Duodenal mucosa (tissue), 2 donors: Measurements from ENCODE around the gene FAM174C.
A peak's percentile ranks its signal among the peaks of the same experiment; 100 is the strongest.

Experiments
- H3K27ac ChIP-seq: one replicate; pipeline ENCODE4 v1.7.0; 2013; ENCODE audit warnings: low read depth, low read length
- H3K27me3 ChIP-seq, 2 donors: one replicate each; pipeline ENCODE4 v1.7.0; 2013; ENCODE audit warnings: low read length in 2 of 2, control low read depth in 1 of 2; ENCODE audit not compliant: insufficient read depth in 2 of 2, control insufficient read depth in 1 of 2
- H3K36me3 ChIP-seq, 2 donors: one replicate each; pipeline ENCODE4 v1.7.0; 2013; ENCODE audit warnings: low read length in 2 of 2, control low read depth in 1 of 2; ENCODE audit not compliant: insufficient read depth in 2 of 2, control insufficient read depth in 1 of 2
- H3K4me1 ChIP-seq, 2 donors: one replicate each; pipeline ENCODE4 v1.7.0; 2013; ENCODE audit warnings: low read length in 2 of 2, control low read depth in 1 of 2; ENCODE audit not compliant: insufficient read depth in 2 of 2, control insufficient read depth in 1 of 2
- H3K4me3 ChIP-seq, 2 donors: one replicate each; pipeline ENCODE4 v1.7.0; 2013; ENCODE audit warnings: low read length in 2 of 2, low read depth in 1 of 2
- H3K9ac ChIP-seq, 2 donors: one replicate each; pipeline ENCODE4 v1.7.0; 2013; ENCODE audit warnings: low read length in 2 of 2, low read depth in 1 of 2
- H3K9me3 ChIP-seq, 2 donors: one replicate each; pipeline ENCODE4 v1.7.0; 2013; ENCODE audit warnings: low read length in 2 of 2, control low read depth in 1 of 2; ENCODE audit not compliant: control insufficient read depth in 1 of 2

FAM174C gene

GRCh38 chr19:1263188-1263587 is 12.1 kb upstream of the FAM174C start:
- no peaks in the 10 kb centered on the region for H3K36me3 ChIP-seq
- peak overlapping the region; percentile 99 for H3K27ac ChIP-seq
- H3K4me3 ChIP-seq, result peak overlapping the region in 1 of 2 donors; percentile 43
- H3K4me1 ChIP-seq, result peaks cover 63 to 71% of the 10 kb centered on the region in 2 donors
- H3K9me3 ChIP-seq, result no peaks in the 10 kb centered on the region
- H3K9ac ChIP-seq, result peak overlapping the region; percentile 12 to 96
- no peaks in the 10 kb centered on the region for H3K27me3 ChIP-seq

DNA sequence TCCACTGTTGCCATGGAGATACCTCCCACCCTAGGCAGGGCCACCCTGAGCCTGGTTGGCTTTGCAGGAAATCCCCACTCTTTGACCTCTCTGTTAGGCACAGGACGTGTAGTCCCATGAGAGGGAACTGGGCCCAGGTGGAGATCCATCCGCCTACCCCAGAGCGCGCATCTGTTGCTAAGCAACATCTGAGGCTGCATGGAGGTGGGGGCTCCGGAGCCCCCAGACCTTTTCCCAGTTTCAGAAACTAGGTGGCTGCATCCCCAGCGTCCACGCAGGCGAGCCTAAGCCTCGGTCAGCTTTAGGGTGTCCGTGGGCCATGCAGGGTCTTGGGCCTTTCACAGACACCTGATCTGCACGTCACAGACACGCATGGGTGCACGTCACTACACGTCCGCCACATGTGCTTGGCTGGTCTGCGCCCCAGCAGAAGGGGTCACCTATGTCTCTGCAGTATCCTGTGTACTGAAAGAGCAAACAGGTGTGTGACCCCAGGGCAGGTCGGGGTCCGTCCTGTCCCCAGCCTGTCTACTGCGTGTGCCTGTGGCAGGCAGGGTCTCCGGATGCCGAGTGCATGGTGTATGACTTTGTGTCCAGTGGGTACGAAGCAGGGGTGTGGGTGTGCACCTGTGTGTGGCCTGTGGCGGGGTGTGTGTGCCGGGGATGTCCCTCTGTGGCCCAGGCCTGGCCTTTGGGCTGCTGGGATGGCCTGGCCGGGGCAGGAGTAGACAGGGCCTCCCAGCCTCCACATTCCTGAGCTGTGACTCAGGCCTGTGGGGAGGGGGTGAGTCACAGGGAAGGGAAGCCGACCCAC is 10.3 kb upstream of the FAM174C start:
- peak overlapping the region in 1 of 2 donors; percentile 25 for H3K9ac ChIP-seq
- no peaks in the 10 kb centered on the region for H3K27me3 ChIP-seq
- H3K4me1 ChIP-seq, result peaks cover 53 to 72% of the 10 kb centered on the region in 2 donors
- peak overlapping the region; percentile 81 for H3K27ac ChIP-seq
- no peaks in the 10 kb centered on the region for H3K9me3 ChIP-seq
- H3K4me3 ChIP-seq, result peak overlapping the region in 1 of 2 donors; percentile 29
- no peaks in the 10 kb centered on the region for H3K36me3 ChIP-seq

- H3K4me3 ChIP-seq, result peak overlapping the region; percentile 65 to 68
- peak overlapping the region; percentile 87 for H3K27ac ChIP-seq
- peak overlapping the region; percentile 54 to 56 for H3K9ac ChIP-seq
- H3K4me1 ChIP-seq, result peaks cover 53 to 73% of the 10 kb centered on the region in 2 donors
- H3K9me3 ChIP-seq, result no peaks in the 10 kb centered on the region
- peaks cover 0 to 1% of the 10 kb centered on the region in 2 donors for H3K36me3 ChIP-seq
- H3K27me3 ChIP-seq, result no peaks in the 10 kb centered on the region
Observed at GRCh38 chr19:1265615-1266128, 9.7 kb upstream of the FAM174C start.

DNA sequence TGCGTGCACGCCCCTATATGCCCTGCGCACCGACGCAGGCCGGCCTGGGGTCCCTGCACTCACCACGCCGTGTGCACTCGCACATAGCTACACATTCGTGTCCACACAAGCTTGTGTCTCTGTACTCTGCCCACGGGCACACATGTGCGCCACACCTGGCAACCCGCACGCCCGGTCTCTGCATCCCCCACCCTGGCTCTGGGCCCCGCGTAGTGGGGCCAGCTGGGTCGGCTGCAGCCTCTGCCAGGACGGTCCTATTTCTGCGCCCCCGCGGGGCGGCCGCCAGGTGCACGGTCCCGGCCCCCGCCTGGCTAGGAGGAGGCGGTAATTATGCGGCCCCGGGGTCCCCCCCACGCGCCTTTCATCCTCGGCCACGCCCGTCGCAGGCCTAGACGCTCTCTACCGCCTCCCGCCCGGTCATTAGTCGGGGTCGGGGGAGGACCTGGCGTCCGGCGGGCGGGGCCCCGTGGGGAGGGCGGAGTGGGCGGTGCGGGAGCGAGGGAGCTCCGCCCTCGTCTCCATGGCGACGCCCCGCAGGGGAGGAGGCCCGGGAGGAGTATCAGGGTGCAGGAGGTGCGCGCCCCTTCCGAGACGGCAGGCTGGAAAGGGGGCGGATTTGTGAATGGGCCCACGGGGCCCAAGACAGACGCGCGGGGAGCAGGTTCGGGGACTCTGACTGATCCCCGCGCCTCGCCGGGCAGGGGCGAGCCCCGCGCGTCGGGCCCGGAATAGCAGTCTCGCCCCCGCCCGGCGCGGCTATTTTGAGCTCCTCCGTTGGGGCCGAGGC is 9.0 kb upstream of the FAM174C start:
- Histone ChIP-seq H3K4me1 (peaks cover 59 to 76% of the 10 kb centered on the region in 2 donors), H3K27ac (peak overlapping the region; percentile 87), H3K36me3 (peaks cover 5 to 8% of the 10 kb centered on the region in 2 donors), H3K4me3 (peak overlapping the region; percentile 65 to 68), H3K9ac (peak overlapping the region; percentile 54 to 56), H3K27me3 (no peaks in the 10 kb centered on the region), H3K9me3 (no peaks in the 10 kb centered on the region)

- Histone ChIP-seq H3K9me3 (no peaks in the 10 kb centered on the region), H3K9ac (peak overlapping the region; percentile 18 to 48), H3K36me3 (peaks cover 11 to 14% of the 10 kb centered on the region in 2 donors), H3K27ac (peak overlapping the region; percentile 87), H3K4me3 (peak overlapping the region; percentile 54 to 65), H3K4me1 (peaks cover 59 to 76% of the 10 kb centered on the region in 2 donors), H3K27me3 (no peaks in the 10 kb centered on the region)
Observed at GRCh38 chr19:1266916-1267476, 8.3 kb upstream of the FAM174C start.

- no peak overlapping the region for H3K27ac ChIP-seq
- H3K27me3 ChIP-seq, result no peaks in the 10 kb centered on the region
- peaks cover 58 to 75% of the 10 kb centered on the region in 2 donors for H3K4me1 ChIP-seq
- peak overlapping the region; percentile 54 to 65 for H3K4me3 ChIP-seq
- H3K9ac ChIP-seq, result peak overlapping the region; percentile 18 to 48
- peaks cover 16 to 21% of the 10 kb centered on the region in 2 donors for H3K36me3 ChIP-seq
- no peaks in the 10 kb centered on the region for H3K9me3 ChIP-seq
Observed at GRCh38 chr19:1267477-1268225, 7.7 kb upstream of the FAM174C start.

- Histone ChIP-seq H3K4me1 (peaks cover 57 to 76% of the 10 kb centered on the region in 2 donors), H3K9me3 (no peaks in the 10 kb centered on the region), H3K27me3 (no peaks in the 10 kb centered on the region), H3K27ac (peak overlapping the region; percentile 62), H3K36me3 (peaks cover 24 to 29% of the 10 kb centered on the region in 2 donors), H3K9ac (peak overlapping the region; percentile 10 to 51), H3K4me3 (peak overlapping the region; percentile 11 to 29)
Observed at GRCh38 chr19:1268226-1269064, 6.9 kb upstream of the FAM174C start.

GRCh38 chr19:1269065-1269477 is 6.3 kb upstream of the FAM174C start, which contains the start of gene CIRBP:
CIRBP (plus strand) TSS chr19:1269332; CDS start chr19:1270934, 1,602 bp downstream.
- Histone ChIP-seq H3K9me3 (no peaks in the 10 kb centered on the region), H3K9ac (peak within 1 kb of the TSS; percentile 86 to 98), H3K36me3 (peaks cover 25 to 35% of the 10 kb centered on the region in 2 donors), H3K27ac (peak within 1 kb of the TSS; percentile 98), H3K27me3 (no peaks in the 10 kb centered on the region), H3K4me1 (peaks cover 60 to 83% of the 10 kb centered on the region in 2 donors), H3K4me3 (peak within 1 kb of the TSS; percentile 96 to 100)
